Upper lobe of right lung (tissue), 1 donor: ENCODE results near the gene MED27. TPM values are rescaled to one million over a fixed set of nuclear protein-coding genes. Genes with fewer than 3 reads are reported as not detected.

ENCODE experiments used
- ATAC-seq: fragments of 200-7000 bp; cut with Tn5 transposase; one replicate; pipeline ENCODE4 v1.9.1; 2020; ENCODE audit warnings: mild to moderate bottlenecking, moderate library complexity
- DNase-seq: peaks from one replicate; pipeline ENCODE4 v3.0.0-alpha.2; 2020
- H3K27ac ChIP-seq: fragments of 200-600 bp; one replicate; pipeline ENCODE4 v1.8.0; 2022
- H3K27me3 ChIP-seq: fragments of 200-600 bp; one replicate; pipeline ENCODE4 v1.8.0; 2022; ENCODE audit warnings: mild to moderate bottlenecking
- H3K36me3 ChIP-seq: fragments of 200-600 bp; one replicate; pipeline ENCODE4 v1.8.0; 2022
- H3K4me1 ChIP-seq: fragments of 200-600 bp; one replicate; pipeline ENCODE4 v1.8.0; 2022
- H3K4me3 ChIP-seq: fragments of 200-600 bp; one replicate; pipeline ENCODE4 v1.8.0; 2022; ENCODE audit warnings: mild to moderate bottlenecking
- H3K9me3 ChIP-seq: fragments of 200-600 bp; one replicate; pipeline ENCODE4 v1.8.0; 2022
- CTCF ChIP-seq: fragments of 200-600 bp; IDR thresholded peaks from one replicate; pipeline ENCODE4 v1.8.0; 2022; ENCODE audit warnings: antibody characterized with exemption
- intact Hi-C: fragments of 100-400 bp; cut with DNase I; formaldehyde crosslinking; loops from one replicate; pipeline ENCODE4 v1.11.0; 2022
- total RNA-seq: library from RNA; stranded (reverse); fragmentation: NEBNext Ultra II Directional; extraction: Animal tissue kit (Norgen Biotek cat#: 25700); gene quantifications from one replicate; pipeline ENCODE4 v1.2.1, GENCODE V29; 2021
- donor health status: DM: no; HTN: yes; CAD: no; lungs with severe emphysema.

MED27 gene
- total RNA-seq, 1 donor from 2014 or later, result 14.2 TPM

GRCh38 chr9:132124800-132125199, 45.1 kb upstream of the MED27 start:
- ATAC-seq (no peak), DNase-seq (no peak)
- peaks cover 22% of the 10 kb centered on the region for H3K27me3 ChIP-seq
- no peaks in the 10 kb centered on the region for H3K36me3 ChIP-seq
- no peaks in the 10 kb centered on the region for H3K9me3 ChIP-seq
- no peak overlapping the region for H3K27ac ChIP-seq
- H3K4me1 ChIP-seq, result peaks cover 6% of the 10 kb centered on the region
- no peak for TF ChIP-seq CTCF
- intact Hi-C loops, result no loop called here
- no peak overlapping the region for H3K4me3 ChIP-seq

GRCh38 chr9:132121021-132121420, 41.4 kb upstream of the MED27 start:
- TF ChIP-seq CTCF, result no peak
- Histone ChIP-seq H3K4me3 (no peak overlapping the region), H3K36me3 (no peaks in the 10 kb centered on the region), H3K27ac (no peak overlapping the region), H3K27me3 (peaks cover 4% of the 10 kb centered on the region), H3K9me3 (no peaks in the 10 kb centered on the region), H3K4me1 (no peaks in the 10 kb centered on the region)
- DNase-seq, result no peak
- intact Hi-C loops, result no loop called here
- ATAC-seq, result no peak

- no peak for TF ChIP-seq CTCF
- Histone ChIP-seq H3K4me3 (no peak overlapping the region), H3K4me1 (no peaks in the 10 kb centered on the region), H3K27me3 (peaks cover 14% of the 10 kb centered on the region), H3K36me3 (no peaks in the 10 kb centered on the region), H3K9me3 (no peaks in the 10 kb centered on the region), H3K27ac (no peak overlapping the region)
- no peak for ATAC-seq
- no peak for DNase-seq
- intact Hi-C loops, result no loop called here
Measured at GRCh38 chr9:132117694-132118093, 38.0 kb upstream of the MED27 start.

GRCh38 chr9:132116583-132116982, 36.9 kb upstream of the MED27 start:
- Histone ChIP-seq H3K27ac (no peak overlapping the region), H3K9me3 (no peaks in the 10 kb centered on the region), H3K27me3 (peaks cover 14% of the 10 kb centered on the region), H3K36me3 (no peaks in the 10 kb centered on the region), H3K4me1 (no peaks in the 10 kb centered on the region), H3K4me3 (no peak overlapping the region)
- DNase-seq (no peak), ATAC-seq (no peak)
- no peak for TF ChIP-seq CTCF
- intact Hi-C loops, result no loop called here

GRCh38 chr9:132114102-132114707, 34.5 kb upstream of the MED27 start:
- peak; percentile 83 for DNase-seq
- intact Hi-C loops, result no loop called here
- Histone ChIP-seq H3K36me3 (no peaks in the 10 kb centered on the region), H3K9me3 (no peaks in the 10 kb centered on the region), H3K4me3 (no peak overlapping the region), H3K4me1 (no peaks in the 10 kb centered on the region), H3K27me3 (peaks cover 14% of the 10 kb centered on the region), H3K27ac (no peak overlapping the region)
- no peak for TF ChIP-seq CTCF
- peak; percentile 91 for ATAC-seq

GRCh38 chr9:132109291-132109690, 29.6 kb upstream of the MED27 start:
- no peak overlapping the region for H3K27ac ChIP-seq
- H3K36me3 ChIP-seq, result no peaks in the 10 kb centered on the region
- H3K4me1 ChIP-seq, result no peaks in the 10 kb centered on the region
- no peak for DNase-seq
- no peak for ATAC-seq
- intact Hi-C loops, result no loop called here
- no peak overlapping the region for H3K4me3 ChIP-seq
- peaks cover 14% of the 10 kb centered on the region for H3K27me3 ChIP-seq
- TF ChIP-seq CTCF, result no peak
- no peaks in the 10 kb centered on the region for H3K9me3 ChIP-seq
